ENCODE measurements around the gene HOXD13.

HOXD13 gene

GRCh38 chr2:176135035-176135440, 42.5 kb downstream of the HOXD13 start:
- H3F3A ChIP-seq (ENCODE audit: insufficient read depth) = no peaks in the 10 kb centered on the region
- H2AFZ ChIP-seq (ENCODE audit: low read depth, low read length, severe bottlenecking) = no peak overlapping the region
- no peaks in the 10 kb centered on the region for H3K27me3 ChIP-seq (ENCODE audit: low read length)
- no peaks in the 10 kb centered on the region for H3K79me2 ChIP-seq (ENCODE audit: insufficient read depth, low read length)
- no peak overlapping the region for H3K4me2 ChIP-seq (ENCODE audit: low read depth, low read length, poor library complexity, severe bottlenecking)
- no peaks in the 10 kb centered on the region for H3K9me3 ChIP-seq (ENCODE audit: insufficient read depth, low read length)
- H3K27ac ChIP-seq (ENCODE audit: low read depth, low read length) = no peak overlapping the region
- no peaks in the 10 kb centered on the region for H4K20me1 ChIP-seq (ENCODE audit: low read depth, low read length)
- H3K9ac ChIP-seq (ENCODE audit: low read length) = no peak overlapping the region
- no peaks in the 10 kb centered on the region for H3K9me2 ChIP-seq (replicated peaks; ENCODE audit: insufficient read depth, low read length)
- no peak for TF ChIP-seq EZH2phosphoT487 (conservative IDR thresholded peaks at IDR 0.05; ENCODE audit: low read length)
- no peak for TF ChIP-seq CTCF (IDR thresholded peaks at IDR 0.05; ENCODE audit: insufficient read depth, low read length, poor library complexity, severe bottlenecking)
- no peaks in the 10 kb centered on the region for H3K36me3 ChIP-seq (ENCODE audit: low read length)
- no peak overlapping the region for H3K4me3 ChIP-seq (ENCODE audit: insufficient read depth, low read length, poor library complexity, severe bottlenecking)

DNA sequence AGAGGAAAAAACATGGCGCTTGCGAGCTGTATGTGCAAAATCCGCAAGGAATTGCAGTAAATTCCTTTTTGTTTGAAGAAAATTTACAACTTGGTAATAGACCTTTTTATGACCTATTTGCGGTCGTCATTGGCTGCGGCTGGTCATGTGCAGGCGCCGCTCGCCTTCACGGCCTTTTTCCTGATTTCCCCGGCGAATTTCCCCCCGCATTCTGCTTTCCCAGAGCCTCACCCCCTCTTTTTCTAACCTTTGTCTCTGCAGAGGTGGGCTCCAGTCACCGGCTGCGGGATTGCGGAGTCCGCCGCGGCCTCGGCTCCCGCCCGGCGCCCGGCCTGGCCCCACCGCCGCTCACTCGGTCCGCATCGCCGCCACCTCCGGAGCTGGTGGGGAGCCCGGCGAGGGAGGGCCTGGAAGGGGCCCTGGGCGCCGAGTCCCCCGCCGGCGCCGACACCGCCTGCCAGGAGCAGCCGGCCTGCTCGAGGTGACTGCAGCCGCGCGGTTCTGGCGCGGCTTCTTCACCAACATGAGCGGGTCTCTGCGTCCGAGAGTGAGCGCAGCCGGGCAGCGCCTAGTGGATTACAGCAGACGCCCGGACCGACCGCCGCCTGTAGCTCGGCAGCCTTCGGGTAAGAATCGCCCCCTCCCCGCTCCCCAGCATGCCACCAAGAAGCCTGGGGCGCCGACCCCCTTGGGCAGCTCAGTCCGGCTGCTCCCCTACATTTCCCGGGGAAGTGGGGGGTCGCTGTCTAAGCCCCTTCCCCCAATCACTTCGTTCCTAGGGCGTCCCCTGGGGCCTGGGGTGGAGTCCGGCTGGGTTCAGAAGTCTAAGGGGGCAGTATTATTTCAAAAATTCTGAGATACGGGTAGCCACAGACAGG, 44.1 kb downstream of the HOXD13 start:
- Histone ChIP-seq H3K36me3 (ENCODE audit: low read length) (no peaks in the 10 kb centered on the region), H3K27ac (ENCODE audit: low read depth, low read length) (no peak overlapping the region), H3K9ac (ENCODE audit: low read length) (no peak overlapping the region), H3K9me2 (replicated peaks; ENCODE audit: insufficient read depth, low read length) (no peaks in the 10 kb centered on the region), H2AFZ (ENCODE audit: low read depth, low read length, severe bottlenecking) (no peak overlapping the region), H3K9me3 (ENCODE audit: insufficient read depth, low read length) (no peaks in the 10 kb centered on the region), H3K27me3 (ENCODE audit: low read length) (no peaks in the 10 kb centered on the region), H3F3A (ENCODE audit: insufficient read depth) (no peaks in the 10 kb centered on the region), H3K4me3 (ENCODE audit: insufficient read depth, low read length, poor library complexity, severe bottlenecking) (no peak overlapping the region), H3K79me2 (ENCODE audit: insufficient read depth, low read length) (no peaks in the 10 kb centered on the region), H4K20me1 (ENCODE audit: low read depth, low read length) (no peaks in the 10 kb centered on the region), H3K4me2 (ENCODE audit: low read depth, low read length, poor library complexity, severe bottlenecking) (no peak overlapping the region)
- TF ChIP-seq EZH2phosphoT487 (conservative IDR thresholded peaks at IDR 0.05; ENCODE audit: low read length) (no peak), CTCF (IDR thresholded peaks at IDR 0.05; ENCODE audit: insufficient read depth, low read length, poor library complexity, severe bottlenecking) (no peak)

GRCh38 chr2:176137252-176137580, 44.7 kb downstream of the HOXD13 start:
- Histone ChIP-seq H3K36me3 (ENCODE audit: low read length) (no peaks in the 10 kb centered on the region), H2AFZ (ENCODE audit: low read depth, low read length, severe bottlenecking) (no peak overlapping the region), H3K4me3 (ENCODE audit: insufficient read depth, low read length, poor library complexity, severe bottlenecking) (no peak overlapping the region), H3K9me3 (ENCODE audit: insufficient read depth, low read length) (no peaks in the 10 kb centered on the region), H3K27me3 (ENCODE audit: low read length) (no peaks in the 10 kb centered on the region), H3K27ac (ENCODE audit: low read depth, low read length) (no peak overlapping the region), H3K9ac (ENCODE audit: low read length) (no peak overlapping the region), H4K20me1 (ENCODE audit: low read depth, low read length) (no peaks in the 10 kb centered on the region), H3K9me2 (replicated peaks; ENCODE audit: insufficient read depth, low read length) (no peaks in the 10 kb centered on the region), H3K79me2 (ENCODE audit: insufficient read depth, low read length) (no peaks in the 10 kb centered on the region), H3K4me2 (ENCODE audit: low read depth, low read length, poor library complexity, severe bottlenecking) (no peak overlapping the region), H3F3A (ENCODE audit: insufficient read depth) (no peaks in the 10 kb centered on the region)
- TF ChIP-seq CTCF (IDR thresholded peaks at IDR 0.05; ENCODE audit: insufficient read depth, low read length, poor library complexity, severe bottlenecking) (no peak), EZH2phosphoT487 (conservative IDR thresholded peaks at IDR 0.05; ENCODE audit: low read length) (no peak)
